Naive thymus-derived CD8-positive, alpha-beta T cell (primary cell): ENCODE measurements around the gene AGMO. TPM values are rescaled to one million over a fixed set of nuclear protein-coding genes. Genes with fewer than 3 reads are reported as not detected.
"Not testable (repeated sequence)": the region's sequence is repeated elsewhere in the genome, so short reads cannot be mapped to it uniquely, and the experiment has no call there.

Experiments used
- ATAC-seq, 2 donors: fragments of 150-1000 bp; cut with Tn5 transposase in 1 of 2; sonication (Bioruptor Pico), chemical (Tn5 transposase) in 1 of 2; 1 replicate in 1 of 2; 2 replicates in 1 of 2; pipeline ENCODE4 v1.10.0; 2021; ENCODE audit warnings: mild to moderate bottlenecking in 2 of 2, moderate library complexity in 2 of 2
- POLR2A ChIA-PET: fragments of 350-600 bp; sonication (Branson Sonifier 250); formaldehyde crosslinking; loops from one replicate; lab custom pipeline; 2021; ENCODE audit warnings: antibody characterized with exemption; lab: Charles Lee
- DNase-seq, 10 donors: peaks; one replicate each; pipeline versions ENCODE4 v3.0.0 to v3.0.0-alpha.2; 2020 to 2022
- H3K27ac Mint-ChIP-seq, 10 donors: one replicate each; pipeline ENCODE4 v1.8.0; 2020 to 2022; ENCODE audit warnings: mild to moderate bottlenecking in 10 of 10, mixed read lengths in 10 of 10, moderate library complexity in 4 of 10, inconsistent platforms in 1 of 10
- H3K27me3 Mint-ChIP-seq, 5 donors: one replicate each; pipeline ENCODE4 v1.8.0; 2021 to 2022; ENCODE audit warnings: mixed read lengths in 5 of 5
- H3K36me3 Mint-ChIP-seq, 3 donors: one replicate each; pipeline ENCODE4 v1.8.0; 2020 to 2022; ENCODE audit warnings: mixed read lengths in 3 of 3, mild to moderate bottlenecking in 2 of 3, inconsistent platforms in 1 of 3
- H3K4me1 Mint-ChIP-seq, 4 donors: one replicate each; pipeline ENCODE4 v1.8.0; 2021 to 2022; ENCODE audit warnings: mixed read lengths in 4 of 4
- H3K4me3 Mint-ChIP-seq, 10 donors: one replicate each; pipeline ENCODE4 v1.8.0; 2020 to 2022; ENCODE audit warnings: mild to moderate bottlenecking in 10 of 10, mixed read lengths in 10 of 10, moderate library complexity in 6 of 10, inconsistent platforms in 1 of 10
- H3K9me3 Mint-ChIP-seq, 9 donors: one replicate each; pipeline ENCODE4 v1.8.0; 2020 to 2022; ENCODE audit warnings: mixed read lengths in 9 of 9, mild to moderate bottlenecking in 3 of 9, inconsistent platforms in 1 of 9, moderate library complexity in 1 of 9
- polyA plus RNA-seq, 3 donors: library from polyadenylated mRNA; unstranded; fragments of 300-500 nt; fragmentation: Illumina TruSeq; gene quantifications; one replicate each; pipeline ENCODE4 v1.2.3, GENCODE V29; 2021
- total RNA-seq, 8 experiments: library from RNA in 2 of 8; stranded (reverse) in 2 of 8; gene quantifications; one replicate each; pipeline ENCODE4 v1.2.3 and lab custom pipeline; 2021 to 2026

The AGMO gene
- total and polyA plus RNA-seq, 5 experiments from 2014 or later: not detected

GRCh38 chr7:15305002-15305600 lies 256.7 kb downstream of the AGMO start:
- no peak overlapping the region for H3K4me3 Mint-ChIP-seq
- H3K27ac Mint-ChIP-seq: no peak overlapping the region
- DNase-seq (no peak), ATAC-seq (no peak)
- H3K27me3 Mint-ChIP-seq: no peaks in the 10 kb centered on the region
- peaks cover 0 to 4% (median 0%) of the 10 kb centered on the region in 9 donors for H3K9me3 Mint-ChIP-seq
- no peaks in the 10 kb centered on the region for H3K4me1 Mint-ChIP-seq
- POLR2A ChIA-PET: no interaction called here
- H3K36me3 Mint-ChIP-seq: no peaks in the 10 kb centered on the region

- no peak overlapping the region for H3K4me3 Mint-ChIP-seq
- peaks cover 0 to 4% (median 0%) of the 10 kb centered on the region in 9 donors for H3K9me3 Mint-ChIP-seq
- H3K27me3 Mint-ChIP-seq: no peaks in the 10 kb centered on the region
- DNase-seq (no peak), ATAC-seq (no peak)
- POLR2A ChIA-PET: no interaction called here
- no peaks in the 10 kb centered on the region for H3K4me1 Mint-ChIP-seq
- H3K36me3 Mint-ChIP-seq: no peaks in the 10 kb centered on the region
- H3K27ac Mint-ChIP-seq: no peak overlapping the region
These were observed 258.5 kb downstream of the AGMO start for GRCh38 chr7:15303357-15303756.

- DNase-seq, ATAC-seq, H3K9me3 Mint-ChIP-seq, H3K4me3 Mint-ChIP-seq, H3K4me1 Mint-ChIP-seq, H3K27ac Mint-ChIP-seq, H3K36me3 Mint-ChIP-seq, POLR2A ChIA-PET, H3K27me3 Mint-ChIP-seq: not testable (repeated sequence)
These were observed 260.8 kb downstream of the AGMO start for GRCh38 chr7:15300986-15301385.

- no peaks in the 10 kb centered on the region for H3K27me3 Mint-ChIP-seq
- ATAC-seq (no peak), DNase-seq (no peak)
- POLR2A ChIA-PET: no interaction called here
- peaks cover 0 to 7% (median 0%) of the 10 kb centered on the region in 9 donors for H3K9me3 Mint-ChIP-seq
- H3K4me3 Mint-ChIP-seq: no peak overlapping the region
- no peaks in the 10 kb centered on the region for H3K36me3 Mint-ChIP-seq
- no peaks in the 10 kb centered on the region for H3K4me1 Mint-ChIP-seq
- H3K27ac Mint-ChIP-seq: no peak overlapping the region
These were observed 269.7 kb downstream of the AGMO start for GRCh38 chr7:15292138-15292537.

- Mint-ChIP-seq H3K4me3 (no peak overlapping the region), H3K4me1 (no peaks in the 10 kb centered on the region), H3K27ac (no peak overlapping the region), H3K9me3 (peaks cover 0 to 4% (median 0%) of the 10 kb centered on the region in 9 donors), H3K36me3 (no peaks in the 10 kb centered on the region), H3K27me3 (no peaks in the 10 kb centered on the region)
- POLR2A ChIA-PET: no interaction called here
- ATAC-seq: no peak
- no peak for DNase-seq
These were observed 270.1 kb downstream of the AGMO start for GRCh38 chr7:15291699-15292098.

- POLR2A ChIA-PET: no interaction called here
- Mint-ChIP-seq H3K27me3 (no peaks in the 10 kb centered on the region), H3K4me3 (no peak overlapping the region), H3K36me3 (peaks cover 0 to 3% (median 0%) of the 10 kb centered on the region in 3 donors), H3K9me3 (peaks cover 3 to 16% (median 7%) of the 10 kb centered on the region in 9 donors), H3K4me1 (no peaks in the 10 kb centered on the region), H3K27ac (no peak overlapping the region)
- ATAC-seq (no peak), DNase-seq (no peak)
These were observed 273.1 kb downstream of the AGMO start for GRCh38 chr7:15288741-15289140.

- POLR2A ChIA-PET: no interaction called here
- no peaks in the 10 kb centered on the region for H3K27me3 Mint-ChIP-seq
- H3K4me1 Mint-ChIP-seq: no peaks in the 10 kb centered on the region
- H3K27ac Mint-ChIP-seq: no peak overlapping the region
- ATAC-seq (no peak), DNase-seq (no peak)
- H3K36me3 Mint-ChIP-seq: peaks cover 0 to 14% (median 0%) of the 10 kb centered on the region in 3 donors
- peaks cover 15 to 45% (median 30%) of the 10 kb centered on the region in 9 donors for H3K9me3 Mint-ChIP-seq
- H3K4me3 Mint-ChIP-seq: no peak overlapping the region
These were observed 277.4 kb downstream of the AGMO start for GRCh38 chr7:15284396-15284795.

GRCh38 chr7:15280078-15280733 lies 281.6 kb downstream of the AGMO start:
- no peak for ATAC-seq
- peaks cover 14 to 72% (median 35%) of the 10 kb centered on the region in 9 donors for H3K9me3 Mint-ChIP-seq

GRCh38 chr7:15279640-15280039 lies 282.2 kb downstream of the AGMO start:
- DNase-seq (no peak), ATAC-seq (no peak)
- H3K36me3 Mint-ChIP-seq: peaks cover 0 to 33% (median 0%) of the 10 kb centered on the region in 3 donors
- no peaks in the 10 kb centered on the region for H3K27me3 Mint-ChIP-seq
- H3K27ac Mint-ChIP-seq: no peak overlapping the region
- POLR2A ChIA-PET: no interaction called here
- H3K9me3 Mint-ChIP-seq: peaks cover 10 to 77% (median 35%) of the 10 kb centered on the region in 9 donors
- no peak overlapping the region for H3K4me3 Mint-ChIP-seq
- no peaks in the 10 kb centered on the region for H3K4me1 Mint-ChIP-seq

More at GRCh38 chr7:15280078-15280733, 281.6 kb downstream of the AGMO start:
- H3K27me3 Mint-ChIP-seq: no peaks in the 10 kb centered on the region
- no peak overlapping the region for H3K27ac Mint-ChIP-seq
- POLR2A ChIA-PET: no interaction called here
- no peak overlapping the region for H3K4me3 Mint-ChIP-seq
- no peaks in the 10 kb centered on the region for H3K4me1 Mint-ChIP-seq
- peaks cover 0 to 28% (median 0%) of the 10 kb centered on the region in 3 donors for H3K36me3 Mint-ChIP-seq
- DNase-seq: no peak

- Mint-ChIP-seq H3K4me3 (no peak overlapping the region), H3K36me3 (no peaks in the 10 kb centered on the region), H3K27me3 (no peaks in the 10 kb centered on the region), H3K27ac (no peak overlapping the region), H3K9me3 (peaks cover 3 to 53% (median 20%) of the 10 kb centered on the region in 9 donors), H3K4me1 (no peaks in the 10 kb centered on the region)
- ATAC-seq: no peak
- POLR2A ChIA-PET: no interaction called here
- DNase-seq: no peak
These were observed 304.1 kb downstream of the AGMO start for GRCh38 chr7:15257689-15258088.

GRCh38 chr7:15252181-15252580 lies 309.6 kb downstream of the AGMO start:
- Mint-ChIP-seq H3K4me1 (no peaks in the 10 kb centered on the region), H3K36me3 (no peaks in the 10 kb centered on the region), H3K27ac (no peak overlapping the region), H3K9me3 (peaks cover 1 to 31% (median 8%) of the 10 kb centered on the region in 9 donors), H3K4me3 (no peak overlapping the region), H3K27me3 (no peaks in the 10 kb centered on the region)
- no peak for DNase-seq
- POLR2A ChIA-PET: no interaction called here
- ATAC-seq: no peak

- Mint-ChIP-seq H3K4me3 (no peak overlapping the region), H3K36me3 (no peaks in the 10 kb centered on the region), H3K4me1 (no peaks in the 10 kb centered on the region), H3K27ac (no peak overlapping the region), H3K27me3 (no peaks in the 10 kb centered on the region), H3K9me3 (peaks cover 0 to 27% (median 6%) of the 10 kb centered on the region in 9 donors)
- POLR2A ChIA-PET: no interaction called here
- ATAC-seq (no peak), DNase-seq (no peak)
These were observed 313.3 kb downstream of the AGMO start for GRCh38 chr7:15248514-15248913.

GRCh38 chr7:15245831-15246230 lies 316.0 kb downstream of the AGMO start:
- Mint-ChIP-seq H3K27ac (no peak overlapping the region), H3K4me3 (no peak overlapping the region), H3K27me3 (no peaks in the 10 kb centered on the region), H3K9me3 (peaks cover 0 to 25% (median 4%) of the 10 kb centered on the region in 9 donors), H3K36me3 (no peaks in the 10 kb centered on the region), H3K4me1 (no peaks in the 10 kb centered on the region)
- POLR2A ChIA-PET: no interaction called here
- ATAC-seq: no peak
- no peak for DNase-seq
